ENCODE results near the gene COL24A1. TPM values are rescaled to one million over a fixed set of nuclear protein-coding genes. Genes with fewer than 3 reads are reported as not detected.

Gene COL24A1
- total and polyA plus RNA-seq, 4 experiments from 2014 or later: 0.09 to 0.14 TPM; not detected in 2

DNA sequence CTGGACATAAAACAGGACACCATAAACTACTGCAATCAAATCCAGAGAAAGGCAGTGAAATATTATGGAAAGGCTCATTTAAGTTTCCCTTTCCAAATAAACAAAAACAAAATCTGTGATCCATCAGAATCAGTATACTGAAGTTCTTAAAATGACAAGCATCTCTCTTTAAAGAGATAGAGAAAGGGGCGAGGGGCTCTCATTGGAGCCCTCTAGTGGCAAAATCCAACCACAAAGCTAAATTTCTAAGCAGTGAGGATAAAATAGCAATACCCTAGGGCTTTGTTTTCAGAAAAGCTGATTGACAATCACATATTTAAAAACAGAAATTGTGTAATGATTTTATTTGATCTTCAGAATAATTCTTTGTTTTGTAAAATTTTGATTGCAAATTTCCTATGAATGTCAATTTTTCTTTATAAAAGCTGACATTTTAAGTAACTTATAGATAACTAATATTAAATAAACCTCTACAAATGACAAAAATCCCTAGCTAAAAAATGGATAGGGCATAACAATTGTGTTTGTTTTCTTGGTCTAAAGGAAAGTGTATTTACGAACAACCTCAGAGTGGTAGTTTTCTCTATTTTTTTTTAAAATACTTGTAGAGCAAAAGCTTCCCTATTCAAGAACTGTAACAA is 138.2 kb downstream of the COL24A1 start:
- Mint-ChIP-seq H3K4me3 (no peak overlapping the region), H3K27me3 (peaks cover 0 to 1% of the 10 kb centered on the region in 2 donors), H3K9me3 (no peaks in the 10 kb centered on the region), H3K27ac (no peak overlapping the region), H3K36me3 (no peaks in the 10 kb centered on the region), H3K4me1 (no peaks in the 10 kb centered on the region)
- DNase-seq: peak in 2 of 5 donors; percentile 4 to 7
- POLR2A ChIA-PET (ENCODE audit: partially characterized antibody): no interaction called here
- no peaks in the 10 kb centered on the region for H3K27me3 ChIP-seq (ENCODE audit: insufficient read depth, low read length)
- no peaks in the 10 kb centered on the region for H3K9me3 ChIP-seq (ENCODE audit: control insufficient read depth in 1 of 2, low read length in 2 of 2)
- H3K4me3 ChIP-seq (ENCODE audit: low read length in 2 of 2): no peak overlapping the region
- intact Hi-C loops (cut with micrococcal nuclease): loop anchor here (10.0 kb wide), 1 partner anchor 1074 kb away; no protein-coding TSS in a partner anchor
- no peaks in the 10 kb centered on the region for H3K4me1 ChIP-seq (ENCODE audit: insufficient read depth, low read length)
- CTCF ChIA-PET (ENCODE audit: partially characterized antibody): interaction anchor here (0.8 to 1.6 kb wide), 4 partner anchors 16 to 1074 kb away, joined by 3 to 6 read pairs (median 4); no protein-coding TSS in a partner anchor
- H3K36me3 ChIP-seq (ENCODE audit: insufficient read depth, low read length): no peaks in the 10 kb centered on the region
- H3K27ac ChIP-seq (ENCODE audit: low read depth, low read length): no peak overlapping the region

DNA sequence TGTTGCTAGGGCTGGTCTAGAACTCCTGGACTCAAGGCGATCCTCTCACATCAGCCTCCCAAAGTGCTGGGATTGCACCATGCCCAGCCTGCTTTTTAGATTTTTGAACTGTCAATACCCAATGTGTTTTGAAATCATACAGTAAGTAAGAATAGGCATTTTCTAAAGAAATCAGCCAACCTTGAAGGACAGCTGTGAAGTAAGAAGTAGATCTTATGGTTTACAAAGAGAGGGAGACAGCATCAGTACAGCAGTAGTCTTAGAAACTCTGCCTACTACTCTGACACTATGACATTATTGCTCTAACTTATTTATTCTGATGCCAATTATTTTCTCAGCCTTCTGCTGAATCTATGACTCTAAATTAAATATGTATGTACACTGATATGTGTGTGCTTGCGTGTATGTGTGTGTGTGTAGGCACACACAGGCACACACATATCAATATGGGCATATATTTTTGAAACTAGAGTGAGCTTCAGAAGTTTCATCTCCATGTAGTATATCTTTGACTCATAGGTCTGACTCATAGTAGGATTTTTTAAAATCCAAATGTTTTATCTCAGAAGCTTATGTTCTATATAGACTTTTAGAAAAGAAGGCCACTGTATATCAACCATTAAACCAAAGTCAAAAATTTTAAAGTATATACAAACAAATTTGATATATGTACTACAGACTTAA is 140.4 kb downstream of the COL24A1 start:
- Histone ChIP-seq H3K36me3 (ENCODE audit: insufficient read depth, low read length) (no peaks in the 10 kb centered on the region), H3K4me1 (ENCODE audit: insufficient read depth, low read length) (no peaks in the 10 kb centered on the region), H3K27me3 (ENCODE audit: insufficient read depth, low read length) (no peaks in the 10 kb centered on the region), H3K9me3 (ENCODE audit: control insufficient read depth in 1 of 2, low read length in 2 of 2) (no peaks in the 10 kb centered on the region), H3K27ac (ENCODE audit: low read depth, low read length) (no peak overlapping the region), H3K4me3 (ENCODE audit: low read length in 2 of 2) (no peak overlapping the region)
- ChIA-PET POLR2A (ENCODE audit: partially characterized antibody) (no interaction called here), CTCF (ENCODE audit: partially characterized antibody) (interaction anchor here (1.5 kb wide), 1 partner anchor 9 kb away, joined by 3 read pairs; no protein-coding TSS in a partner anchor)
- intact Hi-C loops (cut with micrococcal nuclease): loop anchor here (10.0 kb wide), 1 partner anchor 1071 kb away; no protein-coding TSS in a partner anchor
- Mint-ChIP-seq H3K4me1 (no peaks in the 10 kb centered on the region), H3K27ac (no peak overlapping the region), H3K9me3 (no peaks in the 10 kb centered on the region), H3K4me3 (no peak overlapping the region), H3K27me3 (peaks cover 0 to 1% of the 10 kb centered on the region in 2 donors), H3K36me3 (no peaks in the 10 kb centered on the region)
- no peak for DNase-seq

DNA sequence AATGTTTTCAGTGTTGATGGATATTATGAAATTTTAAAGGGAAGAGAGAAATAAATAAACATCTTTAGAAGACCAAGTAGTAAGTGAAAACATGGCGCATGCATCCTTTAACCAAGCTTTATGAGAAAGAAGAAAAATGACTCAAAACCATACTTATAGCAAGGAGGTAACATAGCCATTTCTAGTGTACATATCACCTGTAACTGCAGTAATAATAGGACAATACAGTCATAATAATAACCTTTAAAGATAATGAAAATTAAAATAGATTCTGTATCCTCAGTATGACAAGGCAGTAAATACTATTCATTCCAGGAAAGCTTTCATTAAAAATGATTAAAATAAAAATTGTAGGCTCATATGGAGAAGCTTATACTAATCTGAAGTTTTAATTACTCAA is 141.2 kb downstream of the COL24A1 start:
- Mint-ChIP-seq H3K9me3 (no peaks in the 10 kb centered on the region), H3K36me3 (no peaks in the 10 kb centered on the region), H3K27ac (no peak overlapping the region), H3K4me1 (no peaks in the 10 kb centered on the region), H3K4me3 (no peak overlapping the region), H3K27me3 (peaks cover 0 to 1% of the 10 kb centered on the region in 2 donors)
- DNase-seq: no peak
- ChIA-PET POLR2A (ENCODE audit: partially characterized antibody) (no interaction called here), CTCF (ENCODE audit: partially characterized antibody) (interaction anchor here (1.5 kb wide), 1 partner anchor 10 kb away, joined by 3 read pairs; no protein-coding TSS in a partner anchor)
- Histone ChIP-seq H3K9me3 (ENCODE audit: control insufficient read depth in 1 of 2, low read length in 2 of 2) (no peaks in the 10 kb centered on the region), H3K27ac (ENCODE audit: low read depth, low read length) (no peak overlapping the region), H3K36me3 (ENCODE audit: insufficient read depth, low read length) (no peaks in the 10 kb centered on the region), H3K4me3 (ENCODE audit: low read length in 2 of 2) (no peak overlapping the region), H3K4me1 (ENCODE audit: insufficient read depth, low read length) (no peaks in the 10 kb centered on the region), H3K27me3 (ENCODE audit: insufficient read depth, low read length) (no peaks in the 10 kb centered on the region)
- intact Hi-C loops (cut with micrococcal nuclease): loop anchor here (10.0 kb wide), 1 partner anchor 1071 kb away; no protein-coding TSS in a partner anchor

DNA sequence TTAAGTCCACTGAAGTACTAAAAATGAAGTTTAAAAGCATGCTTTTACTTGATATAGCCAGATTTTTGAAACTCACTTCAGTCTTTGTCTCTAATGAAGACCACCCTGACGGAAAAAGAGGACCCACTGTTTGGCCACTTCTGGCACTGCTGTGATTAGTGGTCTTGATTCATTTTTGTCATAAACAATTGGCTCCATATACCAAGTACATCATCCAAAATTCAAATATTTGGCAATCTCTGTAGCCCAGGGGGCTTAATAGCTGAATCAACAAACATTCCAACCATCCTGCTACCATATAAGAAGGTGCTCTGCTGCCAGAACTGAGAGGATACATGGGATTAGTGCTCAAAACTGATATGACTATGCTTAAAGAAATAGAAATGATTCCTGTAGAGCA is 156.0 kb downstream of the COL24A1 start:
- H3K36me3 Mint-ChIP-seq: no peaks in the 10 kb centered on the region
- Histone ChIP-seq H3K27ac (ENCODE audit: low read depth, low read length) (no peak overlapping the region), H3K9me3 (ENCODE audit: control insufficient read depth in 1 of 2, low read length in 2 of 2) (no peaks in the 10 kb centered on the region), H3K4me3 (ENCODE audit: low read length in 2 of 2) (no peak overlapping the region), H3K4me1 (ENCODE audit: insufficient read depth, low read length) (no peaks in the 10 kb centered on the region), H3K36me3 (ENCODE audit: insufficient read depth, low read length) (no peaks in the 10 kb centered on the region), H3K27me3 (ENCODE audit: insufficient read depth, low read length) (no peaks in the 10 kb centered on the region)
- DNase-seq: no peak
- H3K4me1 Mint-ChIP-seq: no peaks in the 10 kb centered on the region
- peaks cover 3 to 19% (median 6%) of the 10 kb centered on the region in 8 donors for H3K9me3 Mint-ChIP-seq
- H3K27ac Mint-ChIP-seq: no peak overlapping the region
- no peak overlapping the region for H3K4me3 Mint-ChIP-seq
- intact Hi-C loops (cut with micrococcal nuclease): no loop called here
- CTCF ChIA-PET (ENCODE audit: partially characterized antibody): no interaction called here
- H3K27me3 Mint-ChIP-seq: peaks cover 0 to 1% of the 10 kb centered on the region in 2 donors
- POLR2A ChIA-PET (ENCODE audit: partially characterized antibody): no interaction called here

DNA sequence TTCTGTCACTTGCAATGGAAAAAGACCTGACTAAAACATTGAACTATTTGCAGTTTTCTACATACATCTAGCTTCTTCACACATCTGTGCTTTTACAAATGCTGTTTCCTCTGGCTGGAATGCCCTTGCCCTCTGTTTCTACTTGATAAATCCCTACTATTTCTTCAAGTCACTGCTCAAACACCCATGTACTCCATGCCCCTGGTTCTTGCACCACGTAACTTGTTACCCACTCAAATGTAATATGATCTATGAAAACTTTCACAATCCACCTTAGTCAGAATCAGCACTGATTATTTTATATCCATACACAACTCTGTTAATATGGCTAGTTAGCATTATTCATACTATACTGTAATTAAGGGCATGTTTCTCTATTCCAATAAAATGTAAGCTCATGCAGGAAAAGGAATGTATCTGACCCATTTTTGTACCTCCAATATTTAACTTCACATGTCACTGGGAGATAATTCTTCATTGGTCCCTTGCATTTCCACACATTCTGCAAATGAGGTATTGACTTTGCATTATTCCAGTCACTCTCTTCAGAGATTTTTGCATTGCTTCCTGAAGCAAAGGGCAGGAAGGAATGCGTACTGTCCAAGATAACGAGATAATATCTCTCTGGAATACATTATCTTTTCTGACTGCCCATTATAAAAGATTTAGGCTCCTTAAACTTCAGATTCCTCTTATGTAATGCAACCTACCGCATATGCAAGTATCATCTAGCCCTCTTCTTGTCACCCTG is 158.3 kb downstream of the COL24A1 start:
- POLR2A ChIA-PET (ENCODE audit: partially characterized antibody): no interaction called here
- no peaks in the 10 kb centered on the region for H3K36me3 Mint-ChIP-seq
- DNase-seq: no peak

DNA sequence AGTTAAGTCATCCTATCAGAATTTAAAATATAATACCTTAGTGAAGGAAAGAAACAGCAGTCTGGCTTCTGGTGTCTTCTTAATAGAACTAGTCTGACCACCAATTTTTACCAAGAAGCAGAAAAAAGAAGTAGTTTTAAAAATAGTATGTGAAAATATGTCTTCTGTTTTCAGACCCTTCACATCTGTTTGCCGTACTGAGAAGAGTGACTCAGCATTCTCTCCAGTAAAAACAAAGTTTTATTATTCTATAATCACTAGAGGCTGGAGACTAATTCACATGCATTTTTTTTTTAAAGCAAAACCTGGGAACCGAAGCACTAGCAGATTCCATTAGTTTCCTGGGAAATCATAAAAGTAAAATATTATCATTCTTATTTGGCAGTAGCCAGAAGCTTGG is 163.8 kb downstream of the COL24A1 start:
- DNase-seq: no peak
- CTCF ChIA-PET (ENCODE audit: partially characterized antibody): no interaction called here
- Histone ChIP-seq H3K9me3 (ENCODE audit: control insufficient read depth in 1 of 2, low read length in 2 of 2) (no peaks in the 10 kb centered on the region), H3K36me3 (ENCODE audit: insufficient read depth, low read length) (no peaks in the 10 kb centered on the region), H3K4me3 (ENCODE audit: low read length in 2 of 2) (no peak overlapping the region), H3K27me3 (ENCODE audit: insufficient read depth, low read length) (no peaks in the 10 kb centered on the region), H3K4me1 (ENCODE audit: insufficient read depth, low read length) (no peaks in the 10 kb centered on the region), H3K27ac (ENCODE audit: low read depth, low read length) (no peak overlapping the region)
- Mint-ChIP-seq H3K27ac (no peak overlapping the region), H3K4me3 (no peak overlapping the region), H3K36me3 (no peaks in the 10 kb centered on the region), H3K4me1 (no peaks in the 10 kb centered on the region), H3K27me3 (no peaks in the 10 kb centered on the region), H3K9me3 (peaks cover 0 to 3% (median 0%) of the 10 kb centered on the region in 8 donors)
- intact Hi-C loops (cut with micrococcal nuclease): no loop called here
- POLR2A ChIA-PET (ENCODE audit: partially characterized antibody): no interaction called here

More for the DNA sequence above, 158.3 kb downstream of the COL24A1 start:
- no peaks in the 10 kb centered on the region for H3K27me3 ChIP-seq (ENCODE audit: insufficient read depth, low read length)
- Mint-ChIP-seq H3K4me1 (no peaks in the 10 kb centered on the region), H3K9me3 (peaks cover 0 to 2% (median 0%) of the 10 kb centered on the region in 8 donors), H3K4me3 (no peak overlapping the region), H3K27ac (no peak overlapping the region), H3K27me3 (peaks cover 0 to 1% of the 10 kb centered on the region in 2 donors)
- no peaks in the 10 kb centered on the region for H3K4me1 ChIP-seq (ENCODE audit: insufficient read depth, low read length)
- no peak overlapping the region for H3K27ac ChIP-seq (ENCODE audit: low read depth, low read length)
- CTCF ChIA-PET (ENCODE audit: partially characterized antibody): interaction anchor here (1.5 kb wide), 1 partner anchor 31 kb away, joined by 5 read pairs; no protein-coding TSS in a partner anchor
- H3K4me3 ChIP-seq (ENCODE audit: low read length in 2 of 2): no peak overlapping the region
- H3K9me3 ChIP-seq (ENCODE audit: control insufficient read depth in 1 of 2, low read length in 2 of 2): no peaks in the 10 kb centered on the region
- H3K36me3 ChIP-seq (ENCODE audit: insufficient read depth, low read length): no peaks in the 10 kb centered on the region
- intact Hi-C loops (cut with micrococcal nuclease): no loop called here

DNA sequence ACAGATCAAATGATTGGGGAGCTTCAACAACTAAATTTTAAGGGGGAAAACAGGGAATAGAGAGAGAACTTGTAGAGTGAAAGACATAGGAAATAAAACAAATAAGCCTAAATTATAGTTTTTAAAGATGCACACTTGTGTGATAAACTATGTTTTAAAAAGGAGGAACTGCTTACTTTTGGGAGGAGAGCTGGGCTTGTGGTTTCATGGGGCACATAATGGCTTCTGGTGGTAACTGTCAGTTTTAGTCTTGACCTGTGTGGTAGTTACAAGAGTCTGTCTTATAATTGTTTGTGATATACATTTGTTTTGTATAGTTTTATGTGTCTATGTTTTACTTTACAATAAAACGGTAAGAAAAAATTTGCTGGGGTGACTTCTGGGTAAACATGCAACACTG is 165.3 kb downstream of the COL24A1 start:
- Mint-ChIP-seq H3K4me1 (no peaks in the 10 kb centered on the region), H3K9me3 (peaks cover 0 to 3% (median 0%) of the 10 kb centered on the region in 8 donors), H3K36me3 (no peaks in the 10 kb centered on the region), H3K27ac (no peak overlapping the region), H3K4me3 (no peak overlapping the region), H3K27me3 (no peaks in the 10 kb centered on the region)
- H3K4me3 ChIP-seq (ENCODE audit: low read length in 2 of 2): no peak overlapping the region
- no peaks in the 10 kb centered on the region for H3K36me3 ChIP-seq (ENCODE audit: insufficient read depth, low read length)
- H3K27me3 ChIP-seq (ENCODE audit: insufficient read depth, low read length): no peaks in the 10 kb centered on the region
- H3K27ac ChIP-seq (ENCODE audit: low read depth, low read length): no peak overlapping the region
- POLR2A ChIA-PET (ENCODE audit: partially characterized antibody): no interaction called here
- H3K9me3 ChIP-seq (ENCODE audit: control insufficient read depth in 1 of 2, low read length in 2 of 2): no peaks in the 10 kb centered on the region
- CTCF ChIA-PET (ENCODE audit: partially characterized antibody): no interaction called here
- no peaks in the 10 kb centered on the region for H3K4me1 ChIP-seq (ENCODE audit: insufficient read depth, low read length)
- intact Hi-C loops (cut with micrococcal nuclease): no loop called here
- no peak for DNase-seq

Measured in CD4-positive, alpha-beta memory T cell (primary cell).